Fibroblast of skin of back (primary cell): ENCODE data around the gene TPPP2.

ENCODE experiments used
- DNase-seq: peaks from one replicate; pipeline ENCODE4 v3.0.0-alpha.2; 2013

Gene TPPP2

GRCh38 chr14:21017528-21018245, 12.3 kb upstream of the TPPP2 start:
- DNase-seq, result no peak

GRCh38 chr14:21018286-21018685, 11.7 kb upstream of the TPPP2 start:
- DNase-seq, result no peak

- no peak for DNase-seq
Observed at GRCh38 chr14:21018781-21019180, 11.2 kb upstream of the TPPP2 start.

GRCh38 chr14:21019366-21019765, 10.7 kb upstream of the TPPP2 start:
- DNase-seq, result peak; percentile 19

GRCh38 chr14:21020977-21021545, 9.0 kb upstream of the TPPP2 start:
- no peak for DNase-seq

- no peak for DNase-seq
Observed at GRCh38 chr14:21022686-21023085, 7.3 kb upstream of the TPPP2 start.

- no peak for DNase-seq
Observed at GRCh38 chr14:21023174-21023573, 6.8 kb upstream of the TPPP2 start.

GRCh38 chr14:21023817-21024584, 6.0 kb upstream of the TPPP2 start:
- no peak for DNase-seq

- no peak for DNase-seq
Observed at GRCh38 chr14:21024585-21025370, 5.2 kb upstream of the TPPP2 start, which contains the start of gene NDRG2. Gene NDRG2, minus strand, starts transcription at chr14:21025061. Its CDS starts 1,746 bp downstream, at chr14:21023315.

- DNase-seq, result no peak
Observed at GRCh38 chr14:21025371-21026273, 4.4 kb upstream of the TPPP2 start.

GRCh38 chr14:21026274-21026987, 3.6 kb upstream of the TPPP2 start:
- DNase-seq, result no peak

- DNase-seq, result no peak
Observed at GRCh38 chr14:21026988-21027315, 3.1 kb upstream of the TPPP2 start.

- no peak for DNase-seq
Observed at GRCh38 chr14:21030531-21030930, 514 bp downstream of the TPPP2 start.

- DNase-seq, result no peak
Observed at GRCh38 chr14:21032326-21033132, 2.5 kb downstream of the TPPP2 start.

GRCh38 chr14:21033133-21033698, 3.2 kb downstream of the TPPP2 start:
- DNase-seq, result no peak

- DNase-seq, result no peak
Observed at GRCh38 chr14:21034707-21035106, 4.7 kb downstream of the TPPP2 start, which contains the start of gene RNASE13. Gene RNASE13, minus strand, starts transcription at chr14:21034807. Its CDS starts 519 bp downstream, at chr14:21034288.

GRCh38 chr14:21036751-21037150, 6.7 kb downstream of the TPPP2 start:
- DNase-seq, result no peak

GRCh38 chr14:21037156-21037555, 7.1 kb downstream of the TPPP2 start:
- no peak for DNase-seq
